T follicular helper cell (primary cell): Measurements from ENCODE around the gene AADAC.
"Not testable (repeated sequence)": the region's sequence is repeated elsewhere in the genome, so short reads cannot be mapped to it uniquely, and the experiment has no call there.

Source experiments
- DNase-seq: peaks from one replicate; pipeline ENCODE4 v3.0.0-alpha.2; 2020; ENCODE audit warnings: low read depth
- total RNA-seq, 2 experiments: gene quantifications; one replicate each; lab custom pipeline; 2026; lab: John Stamatoyannopoulos, UW

The AADAC gene, protein sequence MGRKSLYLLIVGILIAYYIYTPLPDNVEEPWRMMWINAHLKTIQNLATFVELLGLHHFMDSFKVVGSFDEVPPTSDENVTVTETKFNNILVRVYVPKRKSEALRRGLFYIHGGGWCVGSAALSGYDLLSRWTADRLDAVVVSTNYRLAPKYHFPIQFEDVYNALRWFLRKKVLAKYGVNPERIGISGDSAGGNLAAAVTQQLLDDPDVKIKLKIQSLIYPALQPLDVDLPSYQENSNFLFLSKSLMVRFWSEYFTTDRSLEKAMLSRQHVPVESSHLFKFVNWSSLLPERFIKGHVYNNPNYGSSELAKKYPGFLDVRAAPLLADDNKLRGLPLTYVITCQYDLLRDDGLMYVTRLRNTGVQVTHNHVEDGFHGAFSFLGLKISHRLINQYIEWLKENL
- 0 reads per million in 2 experiments for total RNA-seq

DNA sequence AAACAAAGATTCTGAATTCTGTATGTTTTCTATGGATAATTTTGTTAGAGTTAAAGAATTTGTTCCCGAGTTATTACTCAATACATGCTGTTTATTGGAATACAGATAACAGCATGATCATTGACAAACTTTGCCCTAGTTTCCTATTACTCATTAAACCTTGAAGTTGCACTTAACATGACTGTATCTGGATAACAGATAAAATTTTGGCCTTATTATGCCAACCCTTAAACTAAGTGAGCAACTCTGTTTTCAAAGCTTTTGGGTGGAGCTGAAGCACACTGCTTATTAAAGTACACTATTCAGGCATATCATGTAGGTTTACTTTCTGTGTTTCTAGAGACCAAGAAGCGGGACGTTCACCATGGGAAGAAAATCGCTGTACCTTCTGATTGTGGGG, at the start of gene AADAC:
TSS of gene AADAC (plus strand) at position 318 of the 400 bp plus-strand sequence. CDS start at position 365, 47 bp downstream.
- DNase-seq = no peak

DNA sequence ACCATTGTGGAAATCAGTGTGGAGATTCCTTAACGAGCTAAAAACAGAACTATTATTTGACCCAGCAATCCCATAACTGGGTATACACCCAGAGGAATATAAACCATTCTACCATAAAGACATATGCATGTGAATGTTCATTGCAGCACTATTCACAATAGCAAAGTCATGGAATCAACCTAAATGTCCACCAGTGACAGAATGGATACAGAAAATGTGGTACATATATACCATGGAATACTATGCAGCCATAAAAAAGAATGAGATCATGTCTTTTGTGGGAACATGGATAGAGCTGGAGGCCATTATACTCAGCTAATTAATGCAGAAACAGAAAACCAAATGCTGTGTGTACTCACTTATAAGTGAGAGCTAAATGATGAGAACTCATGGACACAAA, 49.2 kb upstream of the AADAC start:
- not testable (repeated sequence) for DNase-seq

DNA sequence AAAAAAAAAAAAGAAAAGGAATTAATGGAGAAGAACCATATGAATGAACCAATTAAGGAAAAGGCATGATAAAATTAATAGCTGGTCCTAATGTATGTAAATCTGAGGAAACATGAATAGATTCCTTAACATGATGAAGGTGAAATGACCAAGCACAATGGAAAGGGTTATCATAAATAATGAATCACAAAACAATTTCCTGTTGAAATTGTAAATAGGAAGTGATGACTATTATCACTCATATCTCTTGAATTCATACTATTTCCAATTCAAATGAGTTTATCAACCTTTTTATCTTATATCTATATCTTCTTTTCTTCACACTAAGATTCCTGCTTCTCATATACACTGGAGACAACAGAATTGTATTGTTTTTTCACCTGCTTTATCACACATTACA, 48.2 kb upstream of the AADAC start:
- no peak for DNase-seq

DNA sequence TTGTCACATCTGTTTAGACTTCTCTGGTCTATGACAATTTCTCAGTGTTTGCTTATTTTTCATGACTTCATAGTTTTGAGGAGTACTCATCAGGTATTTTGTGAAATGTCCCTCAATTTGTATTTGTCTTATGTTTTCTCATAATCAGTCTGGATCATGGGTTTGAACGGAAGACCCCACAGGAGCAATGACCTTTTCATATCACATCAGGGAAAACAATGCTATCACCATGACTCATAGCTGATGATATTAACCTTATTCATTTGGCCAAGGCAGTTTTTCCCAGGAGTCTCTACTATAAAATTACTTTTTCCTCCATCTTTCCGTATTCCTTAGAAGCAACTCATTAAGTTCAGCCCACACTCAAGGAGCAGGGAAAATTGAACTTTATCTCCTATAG, 47.5 kb upstream of the AADAC start:
- DNase-seq = no peak

DNA sequence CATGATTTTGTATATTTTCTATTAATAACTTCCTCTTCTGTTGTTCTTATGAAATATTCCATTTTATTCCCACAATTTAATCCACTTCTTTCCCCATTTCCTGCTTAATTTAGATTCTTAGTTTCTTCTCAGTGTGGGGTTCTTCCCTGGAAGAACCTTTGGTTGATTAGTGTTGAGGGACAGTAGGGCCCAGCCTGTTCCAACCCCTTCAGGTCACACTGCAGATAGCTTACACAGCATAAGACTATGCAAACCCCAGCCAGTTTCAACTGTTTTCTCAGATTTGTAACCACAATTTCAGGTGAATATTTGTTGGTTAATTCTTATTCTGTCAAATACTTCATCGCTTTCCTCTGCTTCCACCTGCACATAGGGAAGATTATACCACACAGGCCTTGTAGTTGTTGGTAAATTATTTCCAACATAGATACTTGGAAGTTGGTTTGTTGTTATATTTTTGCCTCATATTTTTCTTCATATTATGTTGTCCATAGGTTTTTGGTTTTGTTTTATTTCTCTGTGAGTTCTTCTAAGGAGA, 45.5 kb upstream of the AADAC start:
- no peak for DNase-seq

DNA sequence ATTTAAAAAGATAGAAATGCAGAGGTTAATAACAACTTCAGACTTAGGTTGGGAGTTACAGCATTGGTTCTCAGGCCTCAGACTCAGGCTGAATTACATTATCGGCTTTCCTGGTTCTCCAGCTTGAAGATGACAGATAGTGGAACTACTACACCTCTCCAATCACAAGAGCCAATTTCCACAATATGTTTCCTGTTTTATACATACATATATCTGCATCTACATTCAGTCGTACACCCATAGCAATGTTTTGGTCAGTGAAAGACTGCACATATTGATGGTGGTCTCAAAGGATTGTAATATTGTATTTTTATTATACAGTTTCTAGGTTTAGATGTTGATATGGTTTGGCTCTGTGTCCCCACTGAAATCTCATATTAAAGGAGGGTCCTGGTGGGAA, 44.7 kb upstream of the AADAC start:
- DNase-seq = no peak

DNA sequence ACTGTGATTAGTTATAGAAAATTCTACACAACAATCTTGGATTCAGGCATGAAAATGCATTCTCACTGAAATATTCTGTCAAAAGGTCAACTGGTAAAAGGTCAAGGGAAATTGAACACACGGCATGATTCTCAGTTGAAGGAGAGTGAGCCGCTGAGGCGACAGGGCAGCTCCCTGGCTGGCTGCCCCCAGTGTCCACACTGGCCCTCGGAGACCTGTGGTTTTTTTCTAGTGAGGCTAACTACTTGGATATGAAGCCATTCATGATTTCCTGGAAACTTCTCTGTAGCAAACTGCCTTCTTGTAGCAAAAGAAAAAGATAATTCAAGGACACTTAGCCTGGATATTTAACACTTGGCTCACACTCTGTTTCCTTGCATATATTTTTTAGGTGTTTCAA, 43.0 kb upstream of the AADAC start:
- no peak for DNase-seq

DNA sequence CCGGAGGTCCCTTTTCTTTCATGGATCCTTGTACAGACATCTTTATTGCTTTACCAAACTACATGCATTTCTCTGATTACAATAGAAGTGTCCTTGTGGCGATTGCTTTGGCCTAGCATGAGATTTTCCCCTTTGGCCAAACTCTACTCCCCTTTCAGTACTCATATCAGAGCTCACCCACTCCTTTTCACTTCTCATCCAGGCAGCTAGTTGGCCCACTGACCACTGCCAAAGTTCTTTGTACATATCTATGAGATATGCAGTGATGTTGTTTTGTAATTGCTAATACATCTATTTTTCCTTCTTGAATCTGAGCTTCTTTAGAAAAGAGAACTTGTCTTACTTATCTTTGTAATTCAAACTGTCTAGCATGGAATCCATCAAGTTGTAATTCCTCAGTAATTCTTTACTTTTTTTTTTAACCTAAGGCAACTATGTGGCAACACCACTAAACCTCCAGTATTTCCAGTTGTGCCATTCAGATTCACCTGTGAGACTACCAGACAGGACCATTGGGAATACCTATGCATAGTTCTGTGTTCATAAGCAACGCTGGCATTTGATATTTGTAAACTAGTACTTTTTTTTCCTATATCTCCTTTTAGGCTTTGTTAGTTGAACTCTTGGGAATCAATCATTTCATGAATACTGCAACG, 41.0 kb upstream of the AADAC start:
- DNase-seq = no peak

DNA sequence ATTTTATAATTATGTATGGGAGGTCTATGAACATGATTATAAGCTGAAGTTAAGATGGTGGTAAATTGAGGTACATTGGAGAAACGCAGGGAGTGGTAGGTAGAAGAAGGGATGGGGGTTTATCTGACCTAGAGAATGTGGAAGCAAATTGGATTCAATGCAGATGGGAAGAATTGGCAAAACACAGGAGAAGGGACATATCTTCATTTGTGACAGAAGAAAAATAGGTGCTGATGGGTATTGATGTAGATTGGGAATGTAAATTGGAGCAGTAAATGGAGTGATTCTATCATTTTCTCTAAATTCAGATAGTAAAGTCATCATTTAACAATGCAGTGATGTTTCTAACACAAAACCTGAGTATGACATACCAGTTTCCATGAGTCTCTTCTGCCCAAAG, 39.7 kb upstream of the AADAC start:
- no peak for DNase-seq

DNA sequence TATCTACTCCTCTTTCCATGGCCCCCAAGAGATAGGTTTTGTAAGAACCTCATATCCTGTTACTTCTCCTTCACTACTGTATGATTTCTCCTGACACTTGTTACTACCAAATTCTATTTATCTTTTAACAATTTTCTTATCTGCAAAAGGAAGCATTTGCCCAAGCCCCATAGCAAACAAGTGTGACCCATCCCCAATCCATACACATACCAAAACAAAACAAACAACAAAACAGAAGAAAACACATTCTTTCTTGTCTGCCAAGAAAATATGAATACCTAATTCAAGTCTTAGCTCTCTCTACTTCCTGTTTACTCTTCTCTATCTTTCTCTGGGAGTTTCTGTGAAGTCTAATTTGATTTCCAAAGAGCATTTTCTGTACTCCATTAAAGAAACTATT, 39.0 kb upstream of the AADAC start:
- DNase-seq = no peak

DNA sequence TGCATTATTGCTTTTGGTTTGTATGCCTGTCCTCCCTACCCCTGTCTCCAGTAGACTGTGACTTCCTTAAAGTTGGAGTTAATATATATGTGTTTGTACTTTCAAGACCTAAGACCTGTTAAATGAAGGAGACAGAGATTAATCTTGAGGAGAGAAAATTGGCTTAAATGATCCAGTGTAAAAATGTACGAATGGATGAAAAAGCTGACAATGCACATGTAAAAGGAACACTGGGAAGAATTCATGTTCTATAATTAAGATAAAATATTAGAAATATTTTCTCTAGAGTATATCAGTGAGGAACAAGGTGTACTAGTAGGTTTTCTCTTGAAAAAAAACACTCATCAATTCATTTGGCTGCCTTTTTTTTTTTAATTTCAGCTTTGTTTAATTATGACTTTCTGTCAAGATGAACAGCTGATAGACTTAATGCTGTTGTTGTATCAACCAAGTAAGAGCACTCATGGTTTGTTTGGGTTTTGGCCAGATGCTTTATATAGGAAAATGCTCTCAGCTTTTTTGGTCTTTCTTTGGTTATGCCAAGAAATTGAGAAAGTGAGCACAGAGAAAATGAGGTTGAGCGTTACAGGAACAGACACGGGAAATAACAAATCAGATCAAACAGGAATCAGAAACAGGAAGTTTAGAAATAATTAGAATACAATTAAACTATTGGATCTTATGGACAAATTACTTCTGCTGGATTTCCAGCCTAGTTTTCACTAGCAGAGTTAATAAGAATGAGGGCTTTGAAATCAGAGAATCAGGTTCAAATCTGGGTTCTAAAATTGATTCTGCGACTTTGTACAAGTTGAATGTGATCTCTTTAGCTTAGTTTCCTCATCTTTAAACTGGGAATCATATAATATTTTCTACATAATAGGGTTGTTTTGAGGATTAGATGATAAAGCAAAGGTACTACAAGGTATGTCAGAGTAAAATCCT, 38.3 kb upstream of the AADAC start:
- no peak for DNase-seq

DNA sequence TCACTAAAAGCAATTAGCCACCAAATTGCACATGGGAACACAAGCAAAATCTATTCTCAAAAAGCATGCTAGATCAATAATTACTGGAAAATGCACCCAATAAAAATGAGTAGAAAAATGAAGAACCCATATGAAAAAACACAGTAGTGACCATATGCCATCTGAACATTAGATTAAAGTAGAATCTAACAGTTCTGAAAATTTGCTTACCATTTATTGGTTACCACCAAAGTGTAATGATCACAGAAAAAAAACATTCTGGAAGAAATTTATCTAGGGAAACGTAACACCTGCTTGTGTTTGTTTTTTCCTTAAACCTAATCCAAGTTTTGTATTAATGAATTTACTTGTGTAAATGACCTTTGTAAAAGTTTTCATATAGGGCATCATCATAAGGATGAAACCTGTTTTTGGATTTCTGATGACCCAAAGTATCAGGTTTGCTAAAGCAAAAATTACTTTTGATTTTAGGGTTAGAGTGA, 37.6 kb upstream of the AADAC start:
- DNase-seq = no peak

DNA sequence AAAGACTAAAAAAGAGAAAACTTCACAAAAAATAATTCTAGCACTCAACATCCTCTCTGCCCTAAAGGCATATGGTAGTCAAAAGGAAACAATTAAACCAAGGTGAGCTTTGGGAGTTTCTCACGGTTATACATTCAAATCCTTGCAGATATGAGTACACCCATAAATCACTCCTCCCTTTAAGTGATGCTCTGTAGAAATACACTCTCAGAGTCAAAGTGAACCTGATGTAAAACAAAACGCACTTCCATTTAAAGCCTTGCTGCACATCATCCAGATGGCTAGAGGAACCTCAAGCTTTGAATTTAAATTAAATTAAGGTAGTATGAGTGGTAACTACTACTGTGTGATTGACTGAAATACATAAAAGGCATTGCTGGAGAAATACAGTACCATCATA, 36.0 kb upstream of the AADAC start:
- no peak for DNase-seq

DNA sequence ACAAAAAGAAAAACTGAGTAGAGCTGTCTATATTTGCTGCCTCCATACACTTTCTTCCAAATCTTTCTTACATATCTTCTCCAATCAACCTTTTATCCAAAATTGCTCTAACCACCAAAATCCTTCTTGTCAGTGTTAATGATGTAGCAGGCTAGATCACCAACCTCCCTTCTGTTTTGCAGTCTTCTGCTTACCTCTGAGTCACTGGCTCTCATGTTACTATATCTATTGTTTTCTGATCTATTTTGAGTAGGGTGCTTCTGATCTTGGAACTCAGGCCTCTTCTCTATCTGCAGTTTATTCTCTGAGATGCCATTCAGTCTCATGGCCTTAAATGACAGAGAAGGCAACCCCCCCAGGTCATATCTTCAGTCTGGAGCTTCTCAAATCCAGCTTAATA, 26.3 kb upstream of the AADAC start:
- no peak for DNase-seq

DNA sequence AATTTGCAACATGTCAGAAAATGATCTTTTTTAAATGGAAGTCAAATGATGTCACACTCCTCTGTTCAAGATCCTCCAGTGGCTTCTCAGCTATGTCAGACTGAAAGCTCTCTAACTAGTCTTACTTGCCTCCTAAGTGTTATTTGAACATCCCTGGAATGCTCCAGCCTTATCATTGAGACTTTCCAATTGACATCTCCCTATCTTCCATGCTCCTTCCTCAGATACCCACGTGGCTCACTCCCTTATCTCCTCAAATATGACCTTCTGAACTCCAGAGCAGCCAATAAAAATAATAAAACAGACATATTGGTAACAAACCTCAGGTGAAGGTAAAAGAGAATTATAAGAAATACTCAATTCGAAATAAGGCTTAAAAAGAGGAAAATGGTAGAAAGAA, 25.5 kb upstream of the AADAC start:
- DNase-seq = no peak

DNA sequence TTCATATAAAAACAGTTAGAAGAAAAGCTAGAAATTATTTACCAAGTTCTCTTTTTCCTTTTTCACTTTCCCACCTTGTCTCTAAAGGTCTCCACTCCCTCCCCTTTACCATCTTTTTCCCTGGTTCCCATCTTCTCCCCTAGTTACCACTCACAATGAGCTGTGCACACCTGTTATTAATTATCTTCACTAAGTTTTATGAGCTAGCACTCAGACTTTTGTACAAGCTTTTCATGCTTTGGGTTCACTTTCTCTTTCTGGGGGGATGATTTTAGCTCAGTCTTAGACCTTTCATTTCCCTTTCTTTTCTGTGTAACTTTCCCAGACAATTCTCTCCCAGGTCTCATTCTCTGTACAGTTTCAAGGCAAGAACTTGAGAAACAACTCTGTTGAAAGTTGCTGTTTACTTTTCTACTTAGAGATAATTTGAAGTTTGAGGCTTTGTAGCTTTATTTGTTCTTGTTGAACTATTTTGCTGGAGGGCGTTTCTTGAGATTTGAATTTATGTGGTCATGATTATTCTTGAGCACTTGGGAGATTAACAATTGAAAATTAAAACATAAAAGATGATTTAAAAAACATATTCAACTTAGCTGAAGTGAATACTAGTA, 24.0 kb upstream of the AADAC start:
- DNase-seq = no peak

DNA sequence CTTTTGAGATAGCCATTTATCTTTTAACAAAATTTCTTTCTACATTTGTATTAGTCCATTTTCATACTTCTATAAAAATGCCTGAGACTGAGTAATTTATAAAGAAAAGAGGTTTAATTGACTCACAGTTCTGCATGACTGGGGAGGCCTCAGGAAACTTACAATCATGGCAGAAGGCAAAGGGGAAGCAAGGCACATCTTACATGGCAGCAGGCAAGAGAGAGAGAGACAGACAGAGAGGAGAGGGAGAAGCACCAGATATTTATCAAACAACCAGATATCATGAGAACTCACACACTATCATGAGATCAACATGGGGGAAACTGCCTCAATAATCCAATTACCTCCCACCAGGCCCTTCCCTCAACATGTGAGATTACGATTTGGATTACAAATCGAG, 23.2 kb upstream of the AADAC start:
- not testable (repeated sequence) for DNase-seq

DNA sequence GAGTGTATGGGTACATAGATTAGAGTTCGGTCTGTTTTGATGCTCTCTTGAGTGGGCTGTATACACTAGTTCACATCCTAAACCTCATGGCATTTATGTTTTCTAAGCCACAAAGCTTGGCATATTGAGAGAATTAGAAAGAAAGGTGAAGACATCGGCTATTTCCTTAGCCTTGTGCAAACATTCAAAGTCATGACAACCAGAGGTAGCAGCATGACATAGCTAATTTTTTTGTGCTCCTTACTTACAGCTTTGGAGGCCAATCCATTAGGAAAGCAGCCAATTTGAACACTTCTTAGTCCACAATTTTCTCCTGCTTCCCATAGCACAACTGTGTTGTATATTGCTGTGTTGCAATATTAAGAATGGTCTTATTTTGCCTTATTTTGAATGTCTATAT, 21.5 kb upstream of the AADAC start:
- DNase-seq = no peak

DNA sequence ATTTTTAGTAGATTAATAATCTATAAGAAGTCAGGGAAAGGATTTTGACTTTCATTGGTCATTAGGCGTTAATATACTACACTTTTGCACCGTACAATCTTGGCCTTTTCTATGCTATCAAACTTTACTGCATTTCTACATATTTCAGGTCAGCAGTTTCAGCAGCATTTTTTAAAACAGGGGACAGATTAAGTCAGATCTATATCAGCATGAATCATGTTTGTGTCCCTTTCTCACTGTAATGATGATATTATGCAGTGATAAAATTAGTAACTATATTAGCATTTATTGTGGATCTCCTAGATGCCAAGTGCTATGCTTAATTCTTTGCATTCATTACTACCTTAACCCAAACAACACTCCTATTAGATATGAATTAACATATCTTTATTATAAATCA, 20.3 kb upstream of the AADAC start:
- DNase-seq = no peak

DNA sequence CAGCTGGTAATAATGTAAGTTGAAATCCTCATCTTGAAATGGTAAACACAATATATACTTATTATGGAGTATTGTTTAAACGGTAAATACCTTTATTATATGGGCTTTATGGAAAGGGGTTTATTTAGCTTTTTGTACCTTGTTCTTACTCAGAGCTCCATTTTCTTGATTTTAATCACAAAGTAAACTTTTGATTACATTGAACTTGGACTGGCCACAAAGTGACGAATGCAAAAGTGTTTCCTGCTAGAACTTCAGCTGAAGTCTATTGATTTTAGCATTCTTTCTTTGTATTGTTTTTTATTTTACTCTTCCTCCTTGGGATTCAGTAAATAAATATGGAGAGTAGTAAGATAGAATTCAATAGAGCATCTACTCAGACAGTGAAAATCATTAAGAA, 19.8 kb upstream of the AADAC start:
- no peak for DNase-seq

DNA sequence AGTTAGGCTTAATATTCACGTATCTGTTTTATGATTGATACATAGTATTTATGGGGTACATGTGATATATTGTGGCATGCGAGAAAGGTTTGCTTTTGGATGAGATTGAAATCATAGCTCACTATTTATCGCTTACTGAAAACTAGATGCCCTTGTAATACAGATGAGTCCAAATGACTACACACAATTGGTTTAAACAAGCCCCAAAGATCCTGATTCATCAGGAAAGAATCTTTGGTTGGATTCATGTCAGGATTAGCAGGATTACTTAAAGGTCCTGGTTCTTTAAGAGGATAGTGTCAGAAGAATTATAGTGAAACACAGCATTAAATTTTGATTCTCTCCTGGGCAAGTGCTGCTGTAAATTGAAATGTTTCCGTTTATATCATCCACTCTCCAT, 18.6 kb upstream of the AADAC start:
- DNase-seq = no peak
